Activated CD8-positive, alpha-beta memory T cell treated with anti-CD3 and anti-CD28 coated beads for 36 hours (primary cell): ENCODE data around the gene FANCD2. TPM values are rescaled to one million over a fixed set of nuclear protein-coding genes. Genes with fewer than 3 reads are reported as not detected.
"Not testable (repeated sequence)": the region's sequence is repeated elsewhere in the genome, so short reads cannot be mapped to it uniquely, and the experiment has no call there.

Experiments
- CTCF ChIA-PET: fragments of 350-600 bp; sonication (Branson Sonifier 250); formaldehyde crosslinking; loops from one replicate; lab custom pipeline; 2021; ENCODE audit warnings: antibody characterized with exemption; lab: Charles Lee
- POLR2A ChIA-PET: fragments of 350-600 bp; sonication (Branson Sonifier 250); formaldehyde crosslinking; loops from one replicate; lab custom pipeline; 2021; ENCODE audit warnings: antibody characterized with exemption; lab: Charles Lee
- total RNA-seq, 2 experiments: library from RNA; stranded (reverse); gene quantifications; one replicate each; pipeline ENCODE4 v1.2.3, GENCODE V29; 2021

FANCD2 gene
- total RNA-seq, 2 experiments from 2014 or later, result 67.2 to 71.4 TPM

DNA sequence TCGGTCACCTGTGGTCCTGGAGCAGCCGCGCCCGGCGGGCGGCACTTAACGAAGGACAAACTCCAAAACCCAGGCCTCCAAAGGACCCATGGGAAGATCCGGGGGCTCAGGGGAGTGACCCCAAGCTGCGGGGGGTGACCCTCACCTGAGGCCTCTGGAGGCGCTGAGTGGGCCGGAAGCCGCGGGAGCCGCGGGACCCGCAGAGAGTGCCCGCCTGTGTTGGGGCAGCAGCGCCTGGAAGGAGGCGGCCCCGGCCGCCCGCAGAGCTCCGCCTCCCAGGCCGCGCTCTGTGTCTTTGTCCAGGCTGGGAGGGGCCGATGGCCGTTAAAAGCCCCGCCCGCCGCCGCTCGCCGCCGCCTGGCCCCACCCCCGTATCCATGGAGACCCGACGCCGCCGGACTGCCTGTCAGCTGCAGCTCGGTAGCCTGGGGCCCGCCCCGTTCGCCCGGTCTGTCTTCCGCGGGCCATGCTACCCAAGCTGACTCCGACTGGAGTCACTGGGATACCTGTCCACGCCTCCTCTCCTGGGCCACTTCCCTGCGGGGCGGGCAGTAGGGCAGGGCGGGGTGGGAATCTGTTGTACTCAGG lies 15.3 kb upstream of the FANCD2 start:
- ChIA-PET CTCF (interaction anchor here (0.6 kb wide), 1 partner anchor 112 kb away, joined by 3 read pairs; no protein-coding TSS in a partner anchor), POLR2A (interaction anchor here (1.2 to 1.3 kb wide), 3 partner anchors 15 to 201 kb away, joined by 3 to 7 read pairs (median 3); partner anchors contain the start of genes CRELD1, FANCD2 and TTLL3)

- ChIA-PET CTCF (interaction anchor here (0.6 kb wide), 1 partner anchor 167 kb away, joined by 3 read pairs; no protein-coding TSS in a partner anchor), POLR2A (interaction anchor here (0.6 to 1.3 kb wide), 4 partner anchors 14 to 373 kb away, joined by 3 to 7 read pairs (median 3); partner anchors contain the start of genes CRELD1, FANCD2 and TTLL3)
Measured at GRCh38 chr3:10011631-10012030, 14.6 kb upstream of the FANCD2 start.

GRCh38 chr3:10012106-10012505 lies 14.1 kb upstream of the FANCD2 start:
- ChIA-PET CTCF (interaction anchor here (0.6 kb wide), 1 partner anchor 168 kb away, joined by 3 read pairs; no protein-coding TSS in a partner anchor), POLR2A (interaction anchor here (0.6 to 1.3 kb wide), 2 partner anchors 79 to 374 kb away, joined by 3 read pairs; partner anchors contain the start of gene CRELD1)

DNA sequence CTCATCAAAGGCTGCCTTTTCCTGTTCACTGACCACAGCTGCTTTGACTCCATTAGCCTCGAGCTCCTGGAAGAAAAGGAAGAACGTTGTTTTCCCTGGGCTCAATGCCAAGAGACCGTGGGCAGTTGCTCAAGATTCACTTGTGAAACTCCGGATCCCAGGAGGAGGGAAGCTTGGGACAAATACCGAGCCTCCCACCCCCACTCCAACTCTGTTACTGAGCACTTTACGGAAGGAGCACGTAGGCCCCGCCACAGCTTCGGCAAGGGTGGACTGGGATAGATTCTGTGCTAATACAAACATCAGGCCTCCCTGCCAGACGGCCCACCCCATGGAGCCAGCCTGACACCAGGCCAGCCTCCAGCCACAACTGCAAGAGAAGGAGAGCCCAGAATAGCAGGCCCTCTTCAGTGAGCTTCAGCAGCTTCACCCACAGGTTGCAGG lies 10.8 kb upstream of the FANCD2 start:
- CTCF ChIA-PET, result interaction anchor here (0.7 kb wide), 1 partner anchor 169 kb away, joined by 3 read pairs; no protein-coding TSS in a partner anchor

GRCh38 chr3:10017636-10018292 lies 8.5 kb upstream of the FANCD2 start:
- ChIA-PET CTCF (interaction anchor here (0.7 to 1.2 kb wide), 2 partner anchors 40 to 300 kb away, joined by 3 to 4 read pairs; no protein-coding TSS in a partner anchor), POLR2A (no interaction called here)

More for the DNA sequence above, 10.8 kb upstream of the FANCD2 start:
- POLR2A ChIA-PET, result no interaction called here

DNA sequence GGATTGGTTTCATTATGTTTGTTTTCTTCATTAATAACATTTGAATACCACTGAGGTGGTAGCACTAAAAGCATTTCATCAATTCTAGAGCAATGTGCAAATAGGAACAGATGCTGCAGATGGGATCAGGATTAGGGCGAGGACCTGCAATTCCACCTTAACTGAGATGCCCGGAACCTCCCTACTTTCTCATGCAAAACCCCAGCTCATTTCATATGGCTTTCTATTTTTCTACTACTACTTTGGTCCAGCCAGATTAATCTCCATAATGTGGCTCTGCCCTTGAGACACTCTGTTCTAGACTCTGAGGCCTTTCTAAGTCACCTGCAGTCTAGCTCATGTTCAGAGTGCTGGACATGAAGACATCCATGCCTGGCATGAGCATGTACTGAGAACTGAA lies 7.4 kb upstream of the FANCD2 start:
- CTCF ChIA-PET, result interaction anchor here (1.2 kb wide), 1 partner anchor 41 kb away, joined by 4 read pairs; no protein-coding TSS in a partner anchor
- POLR2A ChIA-PET, result not testable (repeated sequence)

DNA sequence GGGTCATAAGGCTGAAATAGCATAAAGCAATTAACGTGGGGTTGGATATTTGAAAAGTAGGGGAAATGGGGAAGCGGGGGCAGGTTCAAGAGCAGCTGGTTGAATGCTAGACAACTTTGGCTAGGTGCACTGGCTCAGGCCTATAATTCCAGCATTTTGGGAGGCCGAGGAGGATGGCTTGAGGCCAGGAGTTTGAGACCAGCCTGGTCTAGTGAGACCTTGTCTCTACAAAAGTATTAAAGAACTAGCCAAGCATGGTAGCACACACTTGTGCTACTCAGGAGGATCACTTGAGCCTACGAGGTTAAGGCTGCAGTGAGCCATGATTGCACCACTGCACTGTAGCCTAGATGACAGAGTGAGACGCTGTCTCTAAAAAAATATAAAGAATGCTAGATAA lies 6.9 kb upstream of the FANCD2 start:
- CTCF ChIA-PET, result no interaction called here
- POLR2A ChIA-PET, result no interaction called here

- CTCF ChIA-PET, result no interaction called here
- POLR2A ChIA-PET, result no interaction called here
Measured at GRCh38 chr3:10021856-10022775, 4.1 kb upstream of the FANCD2 start.

GRCh38 chr3:10023587-10024310 lies 2.5 kb upstream of the FANCD2 start:
- CTCF ChIA-PET, result no interaction called here
- POLR2A ChIA-PET, result interaction anchor here (0.7 kb wide), 1 partner anchor 119 kb away, joined by 3 read pairs; no protein-coding TSS in a partner anchor

DNA sequence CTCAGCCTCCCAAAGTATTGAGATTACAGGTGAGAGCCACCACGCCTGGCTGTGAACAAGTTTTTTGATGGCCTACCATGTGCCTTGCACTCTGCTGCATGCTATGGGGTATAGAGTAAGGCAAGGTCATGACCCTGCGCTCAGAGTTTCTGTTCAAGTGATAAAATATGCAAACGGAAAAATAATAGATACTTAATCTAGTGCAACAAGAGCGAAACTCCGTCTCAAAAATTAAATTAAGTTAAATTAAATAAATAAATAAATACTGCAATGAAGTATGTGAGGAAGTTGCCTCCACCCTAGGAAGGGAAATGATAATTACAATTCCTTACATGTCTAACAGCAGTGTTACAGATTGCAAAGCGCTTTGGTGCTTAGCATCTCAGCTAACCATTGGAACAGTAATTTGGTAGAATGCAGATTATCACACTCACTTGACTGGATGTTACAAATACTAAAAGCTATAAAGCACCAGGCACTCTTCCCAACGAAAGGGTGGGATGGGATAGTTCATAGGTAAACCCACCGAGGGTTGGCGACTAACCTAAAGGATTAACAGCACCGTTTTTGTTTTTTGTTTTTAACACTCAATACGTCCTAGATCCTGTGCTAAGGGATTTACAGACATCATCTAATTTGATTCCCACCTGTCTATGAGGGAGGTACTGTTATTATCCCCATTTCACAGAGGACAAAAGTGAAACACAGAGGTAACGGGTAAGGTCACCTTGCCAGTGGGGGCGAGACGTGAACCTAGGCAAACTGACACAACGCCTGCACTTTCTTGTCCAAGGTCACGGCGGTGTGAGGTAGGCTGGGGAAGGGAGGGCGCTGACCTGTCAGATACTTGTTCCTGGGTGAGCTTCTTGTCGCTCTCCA lies 793 bp upstream of the FANCD2 start:
- ChIA-PET CTCF (no interaction called here), POLR2A (interaction anchor here (0.5 to 1.3 kb wide), 6 partner anchors 14 to 233 kb away, joined by 3 to 10 read pairs (median 6); partner anchors contain the start of genes ARPC4 and EMC3)

- CTCF ChIA-PET, result no interaction called here
- POLR2A ChIA-PET, result no interaction called here
Measured at GRCh38 chr3:10041034-10041433, 14.8 kb downstream of the FANCD2 start.

- POLR2A ChIA-PET, result no interaction called here
Measured at GRCh38 chr3:10047876-10048275, 21.6 kb downstream of the FANCD2 start.

DNA sequence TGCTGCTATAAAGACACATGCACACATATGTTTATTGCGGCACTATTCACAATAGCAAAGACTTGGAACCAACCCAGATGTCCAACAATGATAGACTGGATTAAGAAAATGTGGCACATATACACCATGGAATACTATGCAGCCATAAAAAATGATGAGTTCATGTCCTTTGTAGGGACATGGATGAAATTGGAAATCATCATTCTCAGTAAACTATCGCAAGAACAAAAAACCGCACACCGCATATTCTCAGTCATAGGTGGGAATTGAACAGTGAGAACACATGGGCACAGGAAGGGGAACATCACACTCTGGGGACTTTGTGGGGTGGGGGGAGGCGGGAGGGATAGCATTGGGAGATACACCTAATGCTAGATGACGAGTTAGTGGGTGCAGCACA lies 26.8 kb downstream of the FANCD2 start:
- CTCF ChIA-PET, POLR2A ChIA-PET: not testable (repeated sequence)

More at GRCh38 chr3:10047876-10048275, 21.6 kb downstream of the FANCD2 start:
- CTCF ChIA-PET, result no interaction called here

GRCh38 chr3:10055097-10055496 lies 28.9 kb downstream of the FANCD2 start:
- POLR2A ChIA-PET, result no interaction called here
- CTCF ChIA-PET, result no interaction called here

DNA sequence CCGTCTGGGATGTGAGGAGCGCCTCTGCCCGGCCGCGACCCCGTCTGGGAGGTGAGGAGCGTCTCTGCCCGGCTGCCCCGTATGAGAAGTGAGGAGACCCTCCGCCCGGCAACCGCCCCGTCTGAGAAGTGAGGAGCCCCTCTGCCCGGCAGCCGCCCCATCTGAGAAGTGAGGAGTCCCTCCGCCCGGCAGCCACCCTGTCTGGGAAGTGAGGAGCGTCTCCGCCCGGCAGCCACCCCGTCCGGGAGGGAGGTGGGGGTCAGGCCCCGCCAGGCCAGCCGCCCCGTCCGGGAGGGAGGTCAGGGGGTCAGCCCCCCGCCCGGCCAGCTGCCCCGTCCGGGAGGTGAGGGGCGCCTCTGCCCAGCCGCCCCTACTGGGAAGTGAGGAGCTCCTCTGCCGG lies 43.8 kb downstream of the FANCD2 start:
- CTCF ChIA-PET, POLR2A ChIA-PET: not testable (repeated sequence)

DNA sequence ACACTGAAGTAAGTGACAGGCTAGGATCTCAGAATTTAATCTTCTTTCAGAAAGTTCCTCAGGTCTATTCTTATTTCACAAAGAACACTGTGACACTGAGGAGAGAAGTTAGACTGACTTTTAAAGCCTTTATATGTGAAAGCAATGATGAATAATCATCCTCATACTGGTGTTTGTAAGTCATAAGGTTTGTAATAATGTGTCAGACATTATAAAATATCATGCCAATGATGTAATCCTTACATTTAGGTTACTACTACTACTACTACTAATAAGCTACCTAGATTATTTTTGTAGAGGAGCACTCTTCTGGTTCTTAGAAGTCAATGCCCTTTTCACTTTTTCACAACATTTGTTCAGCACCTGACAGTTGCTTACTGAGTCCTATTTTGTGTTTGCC lies 48.4 kb downstream of the FANCD2 start:
- ChIA-PET CTCF (no interaction called here), POLR2A (no interaction called here)

GRCh38 chr3:10081871-10082270 lies 55.6 kb downstream of the FANCD2 start:
- CTCF ChIA-PET, result no interaction called here
- POLR2A ChIA-PET, result no interaction called here

DNA sequence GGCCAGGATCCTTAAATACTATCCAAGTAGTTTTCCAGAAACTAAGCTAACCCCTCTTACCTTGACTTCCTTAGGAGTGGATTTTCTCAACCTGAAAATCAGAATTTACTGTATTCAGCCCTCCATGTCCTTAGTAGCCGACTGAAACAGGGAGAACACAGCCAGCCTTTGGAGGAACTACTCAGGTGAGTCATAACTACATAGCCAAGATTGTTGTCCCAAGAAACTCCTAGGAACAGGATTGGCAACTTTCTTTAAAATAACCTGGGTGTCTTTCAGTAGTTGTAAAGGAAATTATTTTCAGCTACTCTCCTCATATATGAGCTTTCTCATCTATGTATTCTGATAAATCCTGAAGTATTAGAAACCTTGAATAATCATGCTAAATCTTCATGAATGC lies 59.5 kb downstream of the FANCD2 start:
- POLR2A ChIA-PET, result no interaction called here

More for the DNA sequence above, 59.5 kb downstream of the FANCD2 start:
- CTCF ChIA-PET, result no interaction called here
